ENCODE measurements around the gene IGFBP4.

IGFBP4 gene

GRCh38 chr17:40490289-40490853, 47.1 kb downstream of the IGFBP4 start:
- DNase-seq (ENCODE audit: low read depth), result no peak

GRCh38 chr17:40490982-40491381, 47.7 kb downstream of the IGFBP4 start:
- DNase-seq (ENCODE audit: low read depth), result no peak

- no peak for DNase-seq (ENCODE audit: low read depth)
Observed at GRCh38 chr17:40491486-40491885, 48.2 kb downstream of the IGFBP4 start.

- no peak for DNase-seq (ENCODE audit: low read depth)
Observed at GRCh38 chr17:40493697-40494096, 50.4 kb downstream of the IGFBP4 start.

DNA sequence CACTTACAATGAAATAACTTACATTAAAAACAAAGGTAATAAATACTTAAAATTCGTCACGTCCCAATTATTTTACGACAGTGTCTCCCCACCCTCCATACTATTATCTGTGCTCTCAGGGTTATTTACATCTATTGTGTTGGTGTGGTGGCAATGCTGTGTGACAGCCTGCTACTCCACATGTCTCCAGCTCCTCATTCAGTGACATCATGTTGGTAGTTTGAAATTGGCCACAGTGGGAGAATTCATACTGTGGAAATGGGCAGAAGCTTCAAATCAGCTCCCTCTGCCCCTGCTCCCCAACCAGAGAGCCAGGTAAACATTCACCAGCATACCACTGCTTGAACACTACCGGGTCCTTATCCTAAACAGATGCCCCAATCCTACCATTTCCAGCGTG, 51.9 kb downstream of the IGFBP4 start:
- DNase-seq (ENCODE audit: low read depth), result no peak

- DNase-seq (ENCODE audit: low read depth), result no peak
Observed at GRCh38 chr17:40496170-40496569, 52.9 kb downstream of the IGFBP4 start.

GRCh38 chr17:40496634-40497420, 53.6 kb downstream of the IGFBP4 start:
- DNase-seq (ENCODE audit: low read depth), result no peak

GRCh38 chr17:40497695-40498094, 54.4 kb downstream of the IGFBP4 start:
- no peak for DNase-seq (ENCODE audit: low read depth)

DNA sequence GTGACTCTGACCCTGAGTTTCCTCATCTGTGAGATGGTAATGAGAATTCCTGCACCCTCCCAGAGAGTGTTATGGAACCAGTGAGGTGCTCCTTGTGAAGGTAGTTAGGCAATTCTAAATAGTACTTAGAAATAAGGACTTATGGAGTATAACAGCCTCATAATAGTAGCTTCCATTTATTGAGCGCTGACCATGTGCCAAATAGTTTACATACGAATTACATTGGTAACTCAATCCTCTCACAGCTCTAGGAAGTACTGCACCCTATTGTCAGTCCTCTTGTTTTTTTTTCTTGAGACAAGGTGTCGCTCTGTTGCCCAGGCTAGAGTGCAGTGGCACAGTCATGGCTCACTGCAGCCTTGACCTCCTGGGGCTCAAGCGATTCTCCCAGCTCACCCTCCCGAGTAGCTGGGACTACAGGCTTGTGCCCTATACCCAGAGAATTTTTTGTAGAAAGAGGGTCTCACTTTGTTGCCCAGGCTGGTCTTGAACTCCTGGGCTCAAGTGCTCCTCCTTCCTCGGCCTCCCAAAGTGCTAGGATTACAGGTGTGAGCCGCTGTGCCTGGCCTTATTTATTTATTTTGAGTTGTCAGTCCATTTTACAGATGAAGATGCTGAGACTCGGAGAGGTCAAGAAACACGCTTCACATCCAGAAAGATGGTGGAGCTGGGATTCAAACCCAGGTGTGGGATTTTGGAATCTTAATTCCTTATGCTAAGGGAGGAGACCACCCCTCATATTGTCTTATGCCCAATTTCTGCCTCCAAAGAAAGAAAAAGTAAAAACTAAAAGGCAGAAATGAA, 55.2 kb downstream of the IGFBP4 start:
- DNase-seq (ENCODE audit: low read depth), result no peak

DNA sequence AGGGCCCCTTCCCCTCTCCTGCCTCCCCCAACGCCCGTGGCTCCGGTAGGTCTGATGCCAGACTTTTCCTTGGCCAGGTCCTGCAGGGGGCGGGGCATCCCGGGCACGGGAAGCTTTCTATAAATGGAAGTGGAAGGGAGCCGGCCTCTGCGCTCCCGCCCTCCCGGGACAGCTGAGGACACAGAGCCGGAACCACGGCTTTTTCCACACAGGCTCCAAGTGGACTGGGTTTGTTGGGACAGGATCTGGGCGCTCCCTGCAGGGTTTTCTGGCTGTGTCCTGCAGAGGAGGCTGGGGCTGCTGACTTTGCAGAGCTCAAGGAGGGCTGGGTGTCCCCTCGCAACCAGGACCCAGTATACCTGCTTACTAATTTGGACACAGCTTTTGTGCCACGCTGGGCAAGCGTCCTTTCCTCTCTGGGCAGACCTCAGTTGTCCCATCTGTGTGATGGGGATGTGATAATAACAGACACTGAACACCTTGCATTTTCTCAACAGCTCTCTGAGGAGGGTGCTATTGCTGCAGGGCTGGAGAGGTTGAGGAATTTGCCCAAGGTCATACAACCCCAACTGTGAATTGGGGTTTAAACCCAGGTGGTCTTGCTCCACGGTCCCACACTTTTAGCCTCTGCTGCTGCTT, 56.4 kb downstream of the IGFBP4 start:
- DNase-seq (ENCODE audit: low read depth), result no peak

DNA sequence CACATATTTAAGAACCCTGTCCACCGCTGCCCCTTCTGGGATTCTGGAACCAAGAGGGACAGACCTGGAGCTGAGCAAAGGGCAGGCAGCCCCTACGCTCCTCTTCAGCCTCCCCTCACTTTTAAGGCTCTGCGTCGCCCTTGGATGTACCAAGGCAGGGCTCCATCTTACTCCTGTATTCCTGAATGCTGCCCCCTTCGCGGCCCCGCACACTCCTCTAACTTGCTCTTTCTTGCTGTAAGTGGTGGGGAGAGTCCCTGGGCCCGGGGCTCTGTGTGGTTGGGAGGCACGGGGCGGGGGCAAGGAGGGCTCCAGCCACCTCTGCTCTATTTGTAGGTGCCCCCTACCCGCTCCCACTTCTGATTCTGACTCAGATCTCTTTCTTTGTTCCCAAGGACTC, 56.9 kb downstream of the IGFBP4 start:
- no peak for DNase-seq (ENCODE audit: low read depth)

DNA sequence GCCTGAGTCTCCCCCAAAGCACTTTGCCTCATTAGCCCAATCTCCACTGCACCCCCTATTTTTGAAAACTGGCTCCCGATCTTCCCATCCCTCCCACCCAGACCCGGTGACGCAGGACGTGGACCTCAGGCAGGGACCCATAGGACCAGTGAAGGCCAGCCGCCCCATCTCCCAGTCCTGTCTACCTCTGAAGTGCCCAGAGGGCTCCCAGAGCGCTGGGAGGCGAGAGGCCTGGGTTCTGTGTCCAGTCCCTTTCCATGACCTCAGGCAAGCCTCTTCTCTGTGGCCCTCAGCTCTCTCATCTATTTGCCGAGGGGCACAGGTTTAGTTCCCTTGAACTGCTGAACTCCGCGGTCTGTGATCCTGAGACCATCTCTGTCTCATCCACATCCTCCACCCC, 57.5 kb downstream of the IGFBP4 start:
- DNase-seq (ENCODE audit: low read depth), result no peak

- no peak for DNase-seq (ENCODE audit: low read depth)
Observed at GRCh38 chr17:40501499-40501911, 58.3 kb downstream of the IGFBP4 start, which contains the start of gene TNS4. TSS of gene TNS4 (minus strand) at chr17:40501623. CDS start at chr17:40496425, 5,198 bp downstream.

GRCh38 chr17:40502716-40503115, 59.5 kb downstream of the IGFBP4 start:
- no peak for DNase-seq (ENCODE audit: low read depth)

- DNase-seq (ENCODE audit: low read depth), result no peak
Observed at GRCh38 chr17:40503154-40503553, 59.9 kb downstream of the IGFBP4 start.

GRCh38 chr17:40506786-40507185, 63.5 kb downstream of the IGFBP4 start:
- DNase-seq (ENCODE audit: low read depth), result no peak
